OCI-M2 (cell line): ENCODE measurements around the gene U2SURP.
"Not testable (repeated sequence)": the region's sequence is repeated elsewhere in the genome, so short reads cannot be mapped to it uniquely, and the experiment has no call there.

Experiments used
- DNase-seq: peaks from one replicate; lab custom pipeline; 2025; ENCODE audit not compliant: unreplicated experiment; lab: John Stamatoyannopoulos, UW

Gene U2SURP

GRCh38 chr3:143068059-143068458 is 66.7 kb downstream of the U2SURP start:
- no peak for DNase-seq

- no peak for DNase-seq
Measured at GRCh38 chr3:143070977-143071551, 69.7 kb downstream of the U2SURP start.

GRCh38 chr3:143071776-143072175 is 70.4 kb downstream of the U2SURP start:
- DNase-seq, result no peak

- not testable (repeated sequence) for DNase-seq
Measured at GRCh38 chr3:143072298-143073020, 71.1 kb downstream of the U2SURP start.

- DNase-seq, result not testable (repeated sequence)
Measured at GRCh38 chr3:143073541-143073940, 72.2 kb downstream of the U2SURP start.

- not testable (repeated sequence) for DNase-seq
Measured at GRCh38 chr3:143073983-143074382, 72.6 kb downstream of the U2SURP start.

GRCh38 chr3:143078883-143079282 is 77.5 kb downstream of the U2SURP start:
- no peak for DNase-seq

- DNase-seq, result no peak
Measured at GRCh38 chr3:143080196-143080595, 78.8 kb downstream of the U2SURP start.

- no peak for DNase-seq
Measured at GRCh38 chr3:143081365-143081764, 80.0 kb downstream of the U2SURP start.

GRCh38 chr3:143081844-143082778 is 80.7 kb downstream of the U2SURP start:
- DNase-seq, result no peak

GRCh38 chr3:143083781-143084180 is 82.4 kb downstream of the U2SURP start:
- no peak for DNase-seq

GRCh38 chr3:143084856-143085731 is 83.7 kb downstream of the U2SURP start:
- peak; percentile 77 for DNase-seq

GRCh38 chr3:143088835-143089234 is 87.5 kb downstream of the U2SURP start:
- DNase-seq, result no peak

GRCh38 chr3:143089965-143090364 is 88.6 kb downstream of the U2SURP start:
- DNase-seq, result no peak

GRCh38 chr3:143090486-143090885 is 89.1 kb downstream of the U2SURP start:
- DNase-seq, result no peak

- DNase-seq, result no peak
Measured at GRCh38 chr3:143090976-143091837, 89.8 kb downstream of the U2SURP start.

- no peak for DNase-seq
Measured at GRCh38 chr3:143092191-143092590, 90.8 kb downstream of the U2SURP start.

GRCh38 chr3:143095813-143096212 is 94.4 kb downstream of the U2SURP start:
- DNase-seq, result no peak

GRCh38 chr3:143098032-143098764 is 96.8 kb downstream of the U2SURP start:
- DNase-seq, result no peak
